ENCODE data around the gene ZBTB7C. TPM values are rescaled to one million over a fixed set of nuclear protein-coding genes. Genes with fewer than 3 reads are reported as not detected.

Gene ZBTB7C
- total and polyA plus RNA-seq, 5 donors from 2014 or later, result not detected

DNA sequence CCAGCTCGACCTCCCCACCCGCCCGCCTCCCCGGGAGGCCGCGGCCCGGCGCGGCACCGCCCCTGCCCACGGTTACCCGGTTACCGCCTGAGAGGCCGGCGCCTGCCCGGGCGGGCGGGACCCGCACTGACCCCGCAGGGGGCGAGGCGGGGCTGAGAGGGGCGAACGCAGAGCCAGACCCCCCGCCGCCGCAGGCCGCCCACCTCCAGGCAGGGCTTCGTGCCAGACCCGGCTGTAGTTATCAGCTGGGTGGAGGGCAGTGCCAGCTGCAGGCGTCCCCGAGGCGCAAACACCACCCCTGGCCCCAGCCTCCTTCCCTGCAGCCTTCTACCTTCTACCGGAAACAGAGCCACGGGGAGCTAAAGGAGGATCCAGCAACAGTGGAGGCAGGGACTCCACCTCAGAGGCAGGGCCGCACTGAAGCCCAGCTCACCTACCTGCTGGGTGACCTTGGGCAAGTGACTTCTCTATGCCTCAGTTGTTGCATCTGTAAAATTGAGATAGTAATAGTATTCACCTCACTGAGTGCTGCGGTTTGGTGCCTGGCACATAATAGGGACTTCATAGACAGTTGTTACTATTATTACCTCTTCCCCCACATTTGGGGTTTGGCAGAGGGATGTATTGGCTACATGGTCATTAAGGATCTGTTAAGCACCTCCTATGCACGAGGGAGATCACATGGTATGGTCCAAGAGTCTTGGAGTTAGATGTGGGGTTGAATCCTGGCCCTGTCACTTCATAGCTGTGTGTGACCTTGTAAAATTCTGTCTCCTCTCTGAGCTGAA, 247.1 kb downstream of the ZBTB7C start:
- Histone ChIP-seq H3K4me3 (ENCODE audit: low read depth, low read length) (no peak overlapping the region), H3K27me3 (ENCODE audit: control insufficient read depth, insufficient read depth, low read length) (peaks cover 10% of the 10 kb centered on the region), H3K36me3 (ENCODE audit: control insufficient read depth, insufficient read depth, low read length) (no peaks in the 10 kb centered on the region), H3K4me1 (ENCODE audit: control insufficient read depth, insufficient read depth, low read length, poor library complexity, severe bottlenecking) (peaks cover 13% of the 10 kb centered on the region), H3K27ac (ENCODE audit: insufficient read depth, low read length, poor library complexity, severe bottlenecking) (no peak overlapping the region), H3K9me3 (ENCODE audit: control insufficient read depth in 2 of 2, low read length in 2 of 2) (no peaks in the 10 kb centered on the region)
- H3K36me3 Mint-ChIP-seq, result no peaks in the 10 kb centered on the region
- H3K9me3 Mint-ChIP-seq, result peaks cover 0 to 1% (median 0%) of the 10 kb centered on the region in 7 donors
- peaks cover 0 to 16% (median 2%) of the 10 kb centered on the region in 4 donors for H3K4me1 Mint-ChIP-seq
- peak in 1 of 2 donors; percentile 30 for ATAC-seq (ENCODE audit: low read depth in 2 of 2)
- peak in 1 of 3 donors; percentile 5 for DNase-seq
- H3K27me3 Mint-ChIP-seq, result peaks cover 41% of the 10 kb centered on the region
- H3K4me3 Mint-ChIP-seq, result peak overlapping the region; percentile 55 to 82 (median 72)
- H3K27ac Mint-ChIP-seq, result no peak overlapping the region

GRCh38 chr18:48161191-48161910, 247.8 kb downstream of the ZBTB7C start:
- Mint-ChIP-seq H3K27me3 (peaks cover 46% of the 10 kb centered on the region), H3K4me3 (peak overlapping the region in 3 of 4 donors; percentile 34 to 77 (median 68)), H3K36me3 (no peaks in the 10 kb centered on the region), H3K9me3 (peaks cover 0 to 1% (median 0%) of the 10 kb centered on the region in 7 donors), H3K4me1 (peaks cover 0 to 14% (median 0%) of the 10 kb centered on the region in 4 donors), H3K27ac (no peak overlapping the region)
- Histone ChIP-seq H3K4me3 (ENCODE audit: low read depth, low read length) (no peak overlapping the region), H3K9me3 (ENCODE audit: control insufficient read depth in 2 of 2, low read length in 2 of 2) (no peaks in the 10 kb centered on the region), H3K36me3 (ENCODE audit: control insufficient read depth, insufficient read depth, low read length) (no peaks in the 10 kb centered on the region), H3K4me1 (ENCODE audit: control insufficient read depth, insufficient read depth, low read length, poor library complexity, severe bottlenecking) (peaks cover 10% of the 10 kb centered on the region), H3K27me3 (ENCODE audit: control insufficient read depth, insufficient read depth, low read length) (peaks cover 10% of the 10 kb centered on the region), H3K27ac (ENCODE audit: insufficient read depth, low read length, poor library complexity, severe bottlenecking) (no peak overlapping the region)
- peak; percentile 15 to 28 (median 23) for DNase-seq
- ATAC-seq (ENCODE audit: low read depth in 2 of 2), result peak; percentile 71 to 80

DNA sequence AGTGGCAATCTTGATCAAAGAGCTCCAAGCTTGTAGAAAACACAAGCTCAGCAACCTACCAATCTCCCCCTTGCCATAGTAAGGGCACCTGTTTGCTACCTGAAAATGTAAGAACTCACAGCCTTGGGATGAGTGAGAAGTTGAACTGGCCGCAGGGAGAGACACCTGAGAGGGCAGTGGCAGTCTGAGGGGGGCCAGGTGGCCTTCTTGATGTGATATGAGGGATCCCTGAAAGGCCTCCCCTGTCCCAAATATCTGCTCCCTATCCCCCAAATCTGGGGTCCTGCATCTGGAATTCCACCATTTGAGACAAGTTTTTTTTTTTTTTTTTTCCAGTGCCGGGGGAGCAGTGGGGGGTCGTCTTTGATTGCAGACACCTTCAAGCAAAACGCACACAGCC, 248.6 kb downstream of the ZBTB7C start:
- H3K27ac Mint-ChIP-seq, result no peak overlapping the region
- Histone ChIP-seq H3K4me1 (ENCODE audit: control insufficient read depth, insufficient read depth, low read length, poor library complexity, severe bottlenecking) (peaks cover 10% of the 10 kb centered on the region), H3K4me3 (ENCODE audit: low read depth, low read length) (no peak overlapping the region), H3K9me3 (ENCODE audit: control insufficient read depth in 2 of 2, low read length in 2 of 2) (no peaks in the 10 kb centered on the region), H3K27me3 (ENCODE audit: control insufficient read depth, insufficient read depth, low read length) (peaks cover 10% of the 10 kb centered on the region), H3K36me3 (ENCODE audit: control insufficient read depth, insufficient read depth, low read length) (no peaks in the 10 kb centered on the region), H3K27ac (ENCODE audit: insufficient read depth, low read length, poor library complexity, severe bottlenecking) (no peak overlapping the region)
- H3K27me3 Mint-ChIP-seq, result peaks cover 48% of the 10 kb centered on the region
- ATAC-seq (ENCODE audit: low read depth in 2 of 2) (no peak), DNase-seq (no peak)
- no peaks in the 10 kb centered on the region for H3K36me3 Mint-ChIP-seq
- peaks cover 0 to 14% (median 0%) of the 10 kb centered on the region in 4 donors for H3K4me1 Mint-ChIP-seq
- peak overlapping the region in 3 of 4 donors; percentile 62 to 79 (median 70) for H3K4me3 Mint-ChIP-seq
- peaks cover 0 to 3% (median 0%) of the 10 kb centered on the region in 7 donors for H3K9me3 Mint-ChIP-seq

DNA sequence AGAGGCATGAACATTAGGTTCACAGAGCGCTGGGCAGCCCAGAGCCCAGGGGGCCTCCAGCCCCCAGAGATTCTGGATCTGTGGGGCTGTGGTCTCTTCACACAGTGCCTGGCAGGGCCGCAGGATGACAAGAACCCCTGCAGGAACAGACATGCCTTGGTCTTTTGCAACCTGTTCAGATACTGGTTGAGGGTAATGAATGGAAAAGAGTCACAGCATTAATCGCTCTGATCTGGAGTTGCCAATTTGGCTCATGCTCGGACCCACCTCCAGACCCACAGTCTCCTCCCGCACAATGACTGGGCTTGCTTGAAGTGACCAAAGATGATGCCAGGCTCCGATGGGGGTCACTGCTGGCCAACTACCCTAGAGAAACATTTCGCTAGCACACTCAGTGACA, 249.4 kb downstream of the ZBTB7C start:
- Histone ChIP-seq H3K4me3 (ENCODE audit: low read depth, low read length) (no peak overlapping the region), H3K36me3 (ENCODE audit: control insufficient read depth, insufficient read depth, low read length) (no peaks in the 10 kb centered on the region), H3K27ac (ENCODE audit: insufficient read depth, low read length, poor library complexity, severe bottlenecking) (no peak overlapping the region), H3K27me3 (ENCODE audit: control insufficient read depth, insufficient read depth, low read length) (peaks cover 10% of the 10 kb centered on the region), H3K4me1 (ENCODE audit: control insufficient read depth, insufficient read depth, low read length, poor library complexity, severe bottlenecking) (peaks cover 10% of the 10 kb centered on the region), H3K9me3 (ENCODE audit: control insufficient read depth in 2 of 2, low read length in 2 of 2) (no peaks in the 10 kb centered on the region)
- Mint-ChIP-seq H3K27me3 (peaks cover 45% of the 10 kb centered on the region), H3K4me1 (peaks cover 0 to 12% (median 0%) of the 10 kb centered on the region in 4 donors), H3K9me3 (peaks cover 0 to 3% (median 0%) of the 10 kb centered on the region in 7 donors), H3K27ac (no peak overlapping the region), H3K4me3 (peak overlapping the region in 1 of 4 donors; percentile 70), H3K36me3 (no peaks in the 10 kb centered on the region)
- DNase-seq, result no peak
- no peak for ATAC-seq (ENCODE audit: low read depth in 2 of 2)

DNA sequence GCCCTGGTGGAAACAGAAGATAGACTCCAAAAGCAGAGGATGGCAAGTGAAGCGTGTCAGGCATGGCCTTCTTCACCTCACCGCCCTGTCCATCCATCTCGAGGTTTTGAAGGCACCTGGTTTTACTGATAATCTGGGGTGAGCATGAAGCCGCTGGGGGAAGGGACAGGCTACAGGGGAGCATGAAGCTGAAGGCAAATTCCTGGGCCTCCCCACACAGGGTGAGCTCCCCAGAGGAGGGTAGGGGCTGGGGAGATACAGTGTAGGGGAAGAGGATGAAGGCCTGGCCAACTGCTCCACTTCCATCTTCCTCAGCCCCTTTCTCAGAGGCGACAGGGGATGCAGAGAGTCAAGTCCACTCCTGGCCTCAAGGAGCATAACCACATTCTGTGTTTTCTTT, 250.5 kb downstream of the ZBTB7C start:
- Histone ChIP-seq H3K27me3 (ENCODE audit: control insufficient read depth, insufficient read depth, low read length) (peaks cover 10% of the 10 kb centered on the region), H3K27ac (ENCODE audit: insufficient read depth, low read length, poor library complexity, severe bottlenecking) (no peak overlapping the region), H3K9me3 (ENCODE audit: control insufficient read depth in 2 of 2, low read length in 2 of 2) (no peaks in the 10 kb centered on the region), H3K36me3 (ENCODE audit: control insufficient read depth, insufficient read depth, low read length) (no peaks in the 10 kb centered on the region), H3K4me3 (ENCODE audit: low read depth, low read length) (no peak overlapping the region), H3K4me1 (ENCODE audit: control insufficient read depth, insufficient read depth, low read length, poor library complexity, severe bottlenecking) (peaks cover 10% of the 10 kb centered on the region)
- no peak for ATAC-seq (ENCODE audit: low read depth in 2 of 2)
- no peaks in the 10 kb centered on the region for H3K36me3 Mint-ChIP-seq
- H3K27ac Mint-ChIP-seq, result no peak overlapping the region
- H3K27me3 Mint-ChIP-seq, result peaks cover 50% of the 10 kb centered on the region
- no peak overlapping the region for H3K4me3 Mint-ChIP-seq
- H3K4me1 Mint-ChIP-seq, result peaks cover 0 to 12% (median 0%) of the 10 kb centered on the region in 4 donors
- DNase-seq, result no peak
- peaks cover 0 to 3% (median 0%) of the 10 kb centered on the region in 7 donors for H3K9me3 Mint-ChIP-seq

DNA sequence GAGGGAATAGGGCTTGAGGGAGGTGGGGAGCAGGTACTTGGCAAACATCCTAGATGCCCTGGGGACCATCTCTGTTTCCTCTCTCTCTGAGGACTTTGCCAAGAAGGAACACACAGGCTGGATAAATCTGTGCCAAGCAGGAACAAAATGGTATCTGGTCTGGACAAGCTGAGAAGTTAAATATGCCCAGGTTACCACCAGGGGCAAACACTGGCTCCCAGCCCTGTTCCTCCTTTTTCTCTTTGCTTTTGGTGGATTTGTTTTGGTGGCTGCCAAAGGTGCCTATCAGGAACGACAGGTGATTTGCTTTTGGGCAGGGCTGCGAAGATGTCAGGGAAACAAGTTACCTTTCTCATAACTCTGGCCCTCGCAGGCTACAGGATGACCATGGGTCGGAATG, 251.2 kb downstream of the ZBTB7C start:
- Histone ChIP-seq H3K9me3 (ENCODE audit: control insufficient read depth in 2 of 2, low read length in 2 of 2) (no peaks in the 10 kb centered on the region), H3K4me1 (ENCODE audit: control insufficient read depth, insufficient read depth, low read length, poor library complexity, severe bottlenecking) (peaks cover 10% of the 10 kb centered on the region), H3K27ac (ENCODE audit: insufficient read depth, low read length, poor library complexity, severe bottlenecking) (no peak overlapping the region), H3K27me3 (ENCODE audit: control insufficient read depth, insufficient read depth, low read length) (peaks cover 7% of the 10 kb centered on the region), H3K36me3 (ENCODE audit: control insufficient read depth, insufficient read depth, low read length) (no peaks in the 10 kb centered on the region), H3K4me3 (ENCODE audit: low read depth, low read length) (no peak overlapping the region)
- DNase-seq (no peak), ATAC-seq (ENCODE audit: low read depth in 2 of 2) (no peak)
- Mint-ChIP-seq H3K4me1 (peaks cover 0 to 12% (median 0%) of the 10 kb centered on the region in 4 donors), H3K27me3 (peaks cover 49% of the 10 kb centered on the region), H3K27ac (no peak overlapping the region), H3K36me3 (no peaks in the 10 kb centered on the region), H3K9me3 (peaks cover 0 to 3% (median 0%) of the 10 kb centered on the region in 7 donors), H3K4me3 (no peak overlapping the region)

- H3K27me3 Mint-ChIP-seq, result peaks cover 46% of the 10 kb centered on the region
Measured at GRCh38 chr18:48155856-48156255, 253.3 kb downstream of the ZBTB7C start.

More at GRCh38 chr18:48155856-48156255, 253.3 kb downstream of the ZBTB7C start:
- Histone ChIP-seq H3K9me3 (ENCODE audit: control insufficient read depth in 2 of 2, low read length in 2 of 2) (no peaks in the 10 kb centered on the region), H3K4me3 (ENCODE audit: low read depth, low read length) (no peak overlapping the region), H3K27me3 (ENCODE audit: control insufficient read depth, insufficient read depth, low read length) (peaks cover 7% of the 10 kb centered on the region), H3K4me1 (ENCODE audit: control insufficient read depth, insufficient read depth, low read length, poor library complexity, severe bottlenecking) (peaks cover under 1% of the 10 kb centered on the region), H3K36me3 (ENCODE audit: control insufficient read depth, insufficient read depth, low read length) (no peaks in the 10 kb centered on the region), H3K27ac (ENCODE audit: insufficient read depth, low read length, poor library complexity, severe bottlenecking) (no peak overlapping the region)
- no peak for ATAC-seq (ENCODE audit: low read depth in 2 of 2)
- Mint-ChIP-seq H3K9me3 (peaks cover 0 to 3% (median 0%) of the 10 kb centered on the region in 7 donors), H3K27ac (no peak overlapping the region), H3K4me3 (no peak overlapping the region), H3K36me3 (no peaks in the 10 kb centered on the region), H3K4me1 (peaks cover 0 to 4% (median 0%) of the 10 kb centered on the region in 4 donors)
- no peak for DNase-seq

All from CD4-positive, CD25-positive, alpha-beta regulatory T cell (primary cell).